ENCODE results near the gene ARHGAP10. TPM values are rescaled to one million over a fixed set of nuclear protein-coding genes. Genes with fewer than 3 reads are reported as not detected.

Gene ARHGAP10
- total RNA-seq, 4 donors from 2014 or later: 186 to 296 (median 192) TPM

DNA sequence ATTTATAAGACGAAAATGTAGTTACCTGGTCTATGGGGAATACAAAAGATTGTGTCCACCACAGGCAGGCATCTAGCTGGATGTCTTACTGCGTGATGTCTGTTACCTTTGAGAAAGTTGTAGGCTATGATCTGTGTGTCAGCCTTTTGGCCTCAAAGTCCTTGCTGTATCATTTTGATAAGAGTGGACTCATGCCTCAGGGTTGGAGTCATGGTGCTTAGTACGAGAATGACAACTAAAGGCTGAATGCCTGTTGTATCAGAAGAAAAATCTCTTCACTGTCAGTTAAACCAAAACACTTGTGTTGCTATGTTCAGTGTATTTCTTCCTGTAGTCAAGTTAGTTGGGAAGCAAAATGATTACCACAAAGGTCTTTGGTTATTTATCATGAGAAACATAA is 226.2 kb downstream of the ARHGAP10 start:
- 75% methylated on average over 3 of the region's 3 CpGs for WGBS
- Histone ChIP-seq H3K27me3 (no peaks in the 10 kb centered on the region), H3K9me3 (no peaks in the 10 kb centered on the region), H3K36me3 (peaks cover 0 to 22% (median 2%) of the 10 kb centered on the region in 4 donors), H3K27ac (replicated peaks in 1 of 4) (no peak overlapping the region), H3K4me3 (no peak overlapping the region), H3K4me1 (peaks cover 17 to 47% (median 40%) of the 10 kb centered on the region in 4 donors)
- DNase-seq (ENCODE audit: extremely low spot score): no peak
- TF ChIP-seq EP300 (IDR thresholded peaks at IDR 0.05) (no peak), POLR2AphosphoS5 (IDR thresholded peaks at IDR 0.05) (no peak), POLR2A (IDR thresholded peaks at IDR 0.05; ENCODE audit: low read depth) (no peak)
- TF ChIP-seq, protein P1, sequence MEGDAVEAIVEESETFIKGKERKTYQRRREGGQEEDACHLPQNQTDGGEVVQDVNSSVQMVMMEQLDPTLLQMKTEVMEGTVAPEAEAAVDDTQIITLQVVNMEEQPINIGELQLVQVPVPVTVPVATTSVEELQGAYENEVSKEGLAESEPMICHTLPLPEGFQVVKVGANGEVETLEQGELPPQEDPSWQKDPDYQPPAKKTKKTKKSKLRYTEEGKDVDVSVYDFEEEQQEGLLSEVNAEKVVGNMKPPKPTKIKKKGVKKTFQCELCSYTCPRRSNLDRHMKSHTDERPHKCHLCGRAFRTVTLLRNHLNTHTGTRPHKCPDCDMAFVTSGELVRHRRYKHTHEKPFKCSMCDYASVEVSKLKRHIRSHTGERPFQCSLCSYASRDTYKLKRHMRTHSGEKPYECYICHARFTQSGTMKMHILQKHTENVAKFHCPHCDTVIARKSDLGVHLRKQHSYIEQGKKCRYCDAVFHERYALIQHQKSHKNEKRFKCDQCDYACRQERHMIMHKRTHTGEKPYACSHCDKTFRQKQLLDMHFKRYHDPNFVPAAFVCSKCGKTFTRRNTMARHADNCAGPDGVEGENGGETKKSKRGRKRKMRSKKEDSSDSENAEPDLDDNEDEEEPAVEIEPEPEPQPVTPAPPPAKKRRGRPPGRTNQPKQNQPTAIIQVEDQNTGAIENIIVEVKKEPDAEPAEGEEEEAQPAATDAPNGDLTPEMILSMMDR (IDR thresholded peaks at IDR 0.05): no peak
- intact Hi-C loops (cut with DNase I): no loop called here

DNA sequence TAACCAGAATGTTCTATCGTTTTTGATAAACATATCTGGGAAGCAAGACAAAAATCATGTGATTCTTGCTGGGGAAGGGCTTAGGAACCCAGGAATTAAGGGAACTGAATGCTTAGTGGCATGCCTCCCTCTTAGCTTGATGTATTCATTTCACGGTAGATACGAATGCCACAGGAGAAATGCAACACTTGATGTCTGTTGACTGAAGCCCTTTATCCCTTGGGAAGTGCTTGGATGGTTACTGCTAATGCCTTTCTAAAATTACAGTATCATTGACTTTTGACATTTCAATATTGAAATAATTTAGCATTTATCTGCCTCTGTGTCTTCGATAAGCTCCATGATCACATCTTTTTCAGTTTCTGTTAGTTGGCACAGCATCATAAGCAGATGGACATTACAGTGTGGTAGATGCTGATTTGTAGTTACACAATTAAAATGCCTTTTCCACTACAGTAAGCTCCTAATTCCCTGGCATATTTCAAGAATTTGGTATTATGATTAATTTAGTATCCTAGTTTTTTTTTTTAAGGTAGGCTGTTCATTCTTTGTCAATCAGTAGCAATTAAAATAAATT is 226.7 kb downstream of the ARHGAP10 start:
- WGBS: 40% methylated on average over 4 of the region's 4 CpGs
- no peak for DNase-seq (ENCODE audit: extremely low spot score)
- TF ChIP-seq POLR2AphosphoS5 (IDR thresholded peaks at IDR 0.05) (no peak), POLR2A (IDR thresholded peaks at IDR 0.05; ENCODE audit: low read depth) (no peak), EP300 (IDR thresholded peaks at IDR 0.05) (no peak)
- TF ChIP-seq, protein P1 (IDR thresholded peaks at IDR 0.05): no peak

DNA sequence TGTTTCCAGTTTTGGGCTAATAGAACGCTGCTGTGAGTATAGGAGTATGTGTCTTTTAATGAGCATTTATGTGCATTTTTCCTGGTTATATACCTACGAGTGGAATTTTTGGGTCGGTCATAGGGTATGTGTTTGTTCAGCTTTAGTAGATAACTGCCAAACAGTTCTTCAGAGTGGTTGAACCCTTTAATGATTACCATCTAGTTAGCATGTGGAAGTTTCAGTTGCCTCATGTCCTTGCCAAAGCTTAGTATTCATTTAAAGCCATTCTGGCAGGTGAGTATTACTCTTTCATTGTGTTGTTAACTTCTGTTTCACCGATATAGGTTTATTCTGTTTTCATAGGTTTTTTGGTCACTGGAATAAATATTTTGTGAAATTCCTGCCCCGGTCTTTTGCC is 229.1 kb downstream of the ARHGAP10 start:
- H3K36me3 ChIP-seq: peaks cover 6 to 45% (median 20%) of the 10 kb centered on the region in 4 donors
- WGBS: 96% methylated on average over 5 of the region's 5 CpGs
- no peak overlapping the region for H3K27ac ChIP-seq (replicated peaks in 1 of 4)
- H3K4me3 ChIP-seq: no peak overlapping the region
- no peak for TF ChIP-seq EP300 (IDR thresholded peaks at IDR 0.05)
- TF ChIP-seq, protein P1 (IDR thresholded peaks at IDR 0.05): no peak
- TF ChIP-seq POLR2A (IDR thresholded peaks at IDR 0.05; ENCODE audit: low read depth): no peak
- TF ChIP-seq POLR2AphosphoS5 (IDR thresholded peaks at IDR 0.05): no peak
- intact Hi-C loops (cut with DNase I): no loop called here
- no peaks in the 10 kb centered on the region for H3K27me3 ChIP-seq
- DNase-seq (ENCODE audit: extremely low spot score): no peak
- H3K4me1 ChIP-seq: peaks cover 14 to 56% (median 40%) of the 10 kb centered on the region in 4 donors
- H3K9me3 ChIP-seq: no peaks in the 10 kb centered on the region

More for the DNA sequence above, 226.7 kb downstream of the ARHGAP10 start:
- no peak overlapping the region for H3K4me3 ChIP-seq
- no peak overlapping the region for H3K27ac ChIP-seq (replicated peaks in 1 of 4)
- peaks cover 1 to 24% (median 3%) of the 10 kb centered on the region in 4 donors for H3K36me3 ChIP-seq
- no peaks in the 10 kb centered on the region for H3K9me3 ChIP-seq
- peaks cover 17 to 53% (median 40%) of the 10 kb centered on the region in 4 donors for H3K4me1 ChIP-seq
- H3K27me3 ChIP-seq: no peaks in the 10 kb centered on the region
- intact Hi-C loops (cut with DNase I): no loop called here

- intact Hi-C loops (cut with DNase I): no loop called here
- no peak for TF ChIP-seq POLR2AphosphoS5 (IDR thresholded peaks at IDR 0.05)
- TF ChIP-seq, protein P1 (IDR thresholded peaks at IDR 0.05): no peak
- TF ChIP-seq POLR2A (IDR thresholded peaks at IDR 0.05; ENCODE audit: low read depth): no peak
- no peak for TF ChIP-seq EP300 (IDR thresholded peaks at IDR 0.05)
- H3K4me1 ChIP-seq: peaks cover 6 to 41% (median 27%) of the 10 kb centered on the region in 4 donors
- WGBS: 76% methylated on average over 10 of the region's 10 CpGs
- peak overlapping the region in 1 of 4 donors; percentile 40 for H3K27ac ChIP-seq (replicated peaks in 1 of 4)
- no peaks in the 10 kb centered on the region for H3K27me3 ChIP-seq
- H3K36me3 ChIP-seq: peaks cover 11 to 63% (median 33%) of the 10 kb centered on the region in 4 donors
- DNase-seq (ENCODE audit: extremely low spot score): no peak
- no peak overlapping the region for H3K4me3 ChIP-seq
- no peaks in the 10 kb centered on the region for H3K9me3 ChIP-seq
These were observed 232.0 kb downstream of the ARHGAP10 start for GRCh38 chr4:147963839-147964238.

Measured in esophagus muscularis mucosa (tissue), 4 donors.